Measurements from ENCODE around the gene OR6V1.

OR6V1 gene

DNA sequence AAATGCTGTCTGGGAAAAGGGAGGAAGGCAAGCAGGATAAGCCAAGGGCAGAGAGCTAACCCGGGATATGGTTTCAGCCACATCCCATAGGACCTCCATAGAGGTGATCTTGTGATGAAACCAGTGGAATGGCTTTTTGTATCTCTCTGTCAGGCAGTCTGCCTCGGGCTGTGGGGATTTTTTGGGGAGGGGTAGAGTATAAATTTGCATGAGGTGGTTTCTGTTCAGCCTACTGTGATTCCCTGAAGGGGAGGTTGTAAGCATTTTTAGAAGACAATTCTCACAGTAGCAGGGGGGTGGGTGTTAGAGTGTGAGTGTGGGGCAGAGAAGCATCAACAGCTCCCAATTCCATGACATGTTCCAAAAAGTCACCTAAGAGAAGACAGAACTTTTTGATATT is 37.1 kb upstream of the OR6V1 start:
- H3K4me3 ChIP-seq (ENCODE audit: low read length) = peak overlapping the region; percentile 76
- H3K27ac ChIP-seq (ENCODE audit: low read depth, low read length) = peak overlapping the region; percentile 91
- no peaks in the 10 kb centered on the region for H3K27me3 ChIP-seq (ENCODE audit: control insufficient read depth, low read length)
- peaks cover 26% of the 10 kb centered on the region for H3K36me3 ChIP-seq (ENCODE audit: control insufficient read depth, low read length)
- H3F3A ChIP-seq (ENCODE audit: control insufficient read depth, insufficient read depth) = peaks cover 22% of the 10 kb centered on the region
- no peaks in the 10 kb centered on the region for H4K20me1 ChIP-seq (ENCODE audit: control insufficient read depth, insufficient read depth, low read depth, low read length)
- H3K9me2 ChIP-seq (replicated peaks; ENCODE audit: control insufficient read depth, low read length) = no peaks in the 10 kb centered on the region
- H3K4me1 ChIP-seq (ENCODE audit: control insufficient read depth, low read length) = peaks cover 97% of the 10 kb centered on the region
- TF ChIP-seq EZH2phosphoT487 (IDR thresholded peaks at IDR 0.05; ENCODE audit: borderline replicate concordance, low read length) = no peak
- TF ChIP-seq, protein P1, sequence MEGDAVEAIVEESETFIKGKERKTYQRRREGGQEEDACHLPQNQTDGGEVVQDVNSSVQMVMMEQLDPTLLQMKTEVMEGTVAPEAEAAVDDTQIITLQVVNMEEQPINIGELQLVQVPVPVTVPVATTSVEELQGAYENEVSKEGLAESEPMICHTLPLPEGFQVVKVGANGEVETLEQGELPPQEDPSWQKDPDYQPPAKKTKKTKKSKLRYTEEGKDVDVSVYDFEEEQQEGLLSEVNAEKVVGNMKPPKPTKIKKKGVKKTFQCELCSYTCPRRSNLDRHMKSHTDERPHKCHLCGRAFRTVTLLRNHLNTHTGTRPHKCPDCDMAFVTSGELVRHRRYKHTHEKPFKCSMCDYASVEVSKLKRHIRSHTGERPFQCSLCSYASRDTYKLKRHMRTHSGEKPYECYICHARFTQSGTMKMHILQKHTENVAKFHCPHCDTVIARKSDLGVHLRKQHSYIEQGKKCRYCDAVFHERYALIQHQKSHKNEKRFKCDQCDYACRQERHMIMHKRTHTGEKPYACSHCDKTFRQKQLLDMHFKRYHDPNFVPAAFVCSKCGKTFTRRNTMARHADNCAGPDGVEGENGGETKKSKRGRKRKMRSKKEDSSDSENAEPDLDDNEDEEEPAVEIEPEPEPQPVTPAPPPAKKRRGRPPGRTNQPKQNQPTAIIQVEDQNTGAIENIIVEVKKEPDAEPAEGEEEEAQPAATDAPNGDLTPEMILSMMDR (IDR thresholded peaks at IDR 0.05; ENCODE audit: low read depth, low read length, poor library complexity, severe bottlenecking) = no peak
- H3K79me2 ChIP-seq (ENCODE audit: control insufficient read depth, low read length) = peaks cover 3% of the 10 kb centered on the region; the same call in 1 of the 2 replicates
- H3K4me2 ChIP-seq (ENCODE audit: low read length) = peak overlapping the region; percentile 97
- peaks cover 10% of the 10 kb centered on the region for H3K9me3 ChIP-seq (ENCODE audit: control insufficient read depth, insufficient read depth, low read length)

DNA sequence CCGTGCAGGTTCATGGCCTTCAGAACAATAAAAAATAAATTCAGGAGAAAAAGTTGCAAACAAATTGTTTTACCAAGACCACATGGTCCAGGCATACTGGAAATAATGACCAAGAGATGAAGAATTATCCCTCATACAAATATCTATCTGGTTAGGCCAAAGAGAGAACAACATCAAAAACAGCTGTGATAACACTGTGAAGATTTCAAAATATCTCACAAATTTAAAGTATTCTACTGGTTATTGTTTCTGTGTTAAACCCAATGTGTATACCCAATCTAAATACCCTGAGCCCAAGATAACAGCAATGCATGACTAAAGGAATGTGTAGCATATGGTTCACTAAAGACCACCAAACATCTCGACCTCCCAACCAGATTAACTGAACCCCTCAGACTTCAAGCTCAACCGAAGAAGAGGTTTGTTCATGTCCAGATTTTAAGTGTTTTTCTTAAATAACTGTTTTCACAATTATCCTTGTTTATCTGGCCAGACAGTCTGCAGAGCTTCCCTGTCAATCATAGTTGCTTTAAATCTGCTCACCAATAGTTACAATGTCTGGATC is 36.1 kb upstream of the OR6V1 start:
- Histone ChIP-seq H3K27me3 (ENCODE audit: control insufficient read depth, low read length) (no peaks in the 10 kb centered on the region), H3K9me3 (ENCODE audit: control insufficient read depth, insufficient read depth, low read length) (peaks cover 10% of the 10 kb centered on the region), H3K4me2 (ENCODE audit: low read length) (peak overlapping the region; percentile 97), H3K9me2 (replicated peaks; ENCODE audit: control insufficient read depth, low read length) (no peaks in the 10 kb centered on the region), H3K36me3 (ENCODE audit: control insufficient read depth, low read length) (peaks cover 26% of the 10 kb centered on the region), H4K20me1 (ENCODE audit: control insufficient read depth, insufficient read depth, low read depth, low read length) (no peaks in the 10 kb centered on the region), H3K27ac (ENCODE audit: low read depth, low read length) (peak overlapping the region; percentile 91), H3K4me3 (ENCODE audit: low read length) (peak overlapping the region; percentile 76), H3F3A (ENCODE audit: control insufficient read depth, insufficient read depth) (peaks cover 22% of the 10 kb centered on the region), H3K79me2 (ENCODE audit: control insufficient read depth, low read length) (peaks cover 3% of the 10 kb centered on the region; the same call in 1 of the 2 replicates), H3K4me1 (ENCODE audit: control insufficient read depth, low read length) (peaks cover 99% of the 10 kb centered on the region)
- TF ChIP-seq EZH2phosphoT487 (IDR thresholded peaks at IDR 0.05; ENCODE audit: borderline replicate concordance, low read length) = no peak

DNA sequence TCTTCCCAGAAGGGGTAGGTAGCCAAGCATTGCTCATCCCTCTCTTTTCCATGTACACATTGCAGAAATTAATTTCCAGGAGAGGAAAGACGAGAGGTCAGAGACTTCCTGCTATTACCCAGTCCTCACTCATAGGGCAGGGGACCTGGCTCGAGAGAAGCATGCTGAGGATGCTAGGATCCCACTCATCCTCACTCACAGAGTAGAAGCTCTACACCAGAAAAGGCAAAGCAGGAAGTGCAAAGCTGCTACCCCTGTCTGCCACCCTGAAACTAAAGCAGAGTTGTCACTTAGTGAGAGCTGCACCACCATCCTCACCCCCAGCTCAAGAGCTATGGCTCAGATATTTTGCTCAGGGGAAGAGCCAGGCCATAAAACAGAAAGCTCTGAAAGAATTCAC is 35.1 kb upstream of the OR6V1 start:
- no peak for TF ChIP-seq EZH2phosphoT487 (IDR thresholded peaks at IDR 0.05; ENCODE audit: borderline replicate concordance, low read length)
- H3K4me3 ChIP-seq (ENCODE audit: low read length) = peak overlapping the region; percentile 76
- H3K27ac ChIP-seq (ENCODE audit: low read depth, low read length) = peak overlapping the region; percentile 91
- H4K20me1 ChIP-seq (ENCODE audit: control insufficient read depth, insufficient read depth, low read depth, low read length) = no peaks in the 10 kb centered on the region
- H3K9me3 ChIP-seq (ENCODE audit: control insufficient read depth, insufficient read depth, low read length) = peaks cover 10% of the 10 kb centered on the region
- peak overlapping the region; percentile 97 for H3K4me2 ChIP-seq (ENCODE audit: low read length)
- H3K9me2 ChIP-seq (replicated peaks; ENCODE audit: control insufficient read depth, low read length) = no peaks in the 10 kb centered on the region
- peaks cover 3% of the 10 kb centered on the region; the same call in 1 of the 2 replicates for H3K79me2 ChIP-seq (ENCODE audit: control insufficient read depth, low read length)
- peaks cover 26% of the 10 kb centered on the region for H3K36me3 ChIP-seq (ENCODE audit: control insufficient read depth, low read length)
- H3F3A ChIP-seq (ENCODE audit: control insufficient read depth, insufficient read depth) = peaks cover 20% of the 10 kb centered on the region
- H3K4me1 ChIP-seq (ENCODE audit: control insufficient read depth, low read length) = peaks cover 91% of the 10 kb centered on the region
- H3K27me3 ChIP-seq (ENCODE audit: control insufficient read depth, low read length) = no peaks in the 10 kb centered on the region

DNA sequence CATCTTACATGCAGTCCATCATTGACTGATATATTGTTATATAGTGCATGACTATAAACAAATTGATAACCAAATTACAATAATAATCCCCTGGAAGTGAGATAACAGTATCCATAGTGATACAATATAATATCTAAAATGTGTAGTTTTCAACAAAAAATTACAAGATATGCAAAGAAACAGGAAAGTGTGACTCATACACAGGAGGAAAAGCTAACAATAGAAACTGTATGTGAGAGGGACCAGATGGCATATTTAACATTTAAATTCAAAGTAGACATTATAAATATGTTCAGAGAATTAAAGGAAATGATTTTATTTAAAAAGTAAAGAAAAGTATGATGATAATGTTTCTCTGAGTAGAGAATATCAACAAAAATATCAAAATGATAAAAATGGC is 33.2 kb upstream of the OR6V1 start:
- Histone ChIP-seq H3K9me2 (replicated peaks; ENCODE audit: control insufficient read depth, low read length) (no peaks in the 10 kb centered on the region), H3K27me3 (ENCODE audit: control insufficient read depth, low read length) (no peaks in the 10 kb centered on the region), H3K9me3 (ENCODE audit: control insufficient read depth, insufficient read depth, low read length) (peaks cover 10% of the 10 kb centered on the region), H4K20me1 (ENCODE audit: control insufficient read depth, insufficient read depth, low read depth, low read length) (no peaks in the 10 kb centered on the region), H3K4me3 (ENCODE audit: low read length) (no peak overlapping the region), H3K27ac (ENCODE audit: low read depth, low read length) (no peak overlapping the region), H3K4me1 (ENCODE audit: control insufficient read depth, low read length) (peaks cover 72% of the 10 kb centered on the region), H3K79me2 (ENCODE audit: control insufficient read depth, low read length) (peaks cover 3% of the 10 kb centered on the region; the same call in 1 of the 2 replicates), H3K4me2 (ENCODE audit: low read length) (peak overlapping the region; percentile 12), H3K36me3 (ENCODE audit: control insufficient read depth, low read length) (peaks cover 26% of the 10 kb centered on the region), H3F3A (ENCODE audit: control insufficient read depth, insufficient read depth) (peaks cover 12% of the 10 kb centered on the region)
- no peak for TF ChIP-seq EZH2phosphoT487 (IDR thresholded peaks at IDR 0.05; ENCODE audit: borderline replicate concordance, low read length)
- TF ChIP-seq, protein P1 (IDR thresholded peaks at IDR 0.05; ENCODE audit: low read depth, low read length, poor library complexity, severe bottlenecking) = no peak

All from DOHH2 (cell line).